Right lobe of liver (tissue), 4 donors: Measurements from ENCODE around the gene CEP72.

Experiments used
- CTCF ChIP-seq, 4 donors: fragments of 200-600 bp in 3 of 4; fragments of 450-650 bp in 1 of 4; IDR thresholded peaks; one replicate each; pipeline versions ENCODE4 v1.5.1 to v1.8.0; 2016 to 2022; ENCODE audit warnings: antibody characterized with exemption in 4 of 4, mild to moderate bottlenecking in 2 of 4
- POLR2A ChIP-seq: fragments of 450-650 bp; IDR thresholded peaks from one replicate; pipeline ENCODE4 v1.6.1; 2017; ENCODE audit warnings: antibody characterized with exemption, mild to moderate bottlenecking
- donor health status: DM: no; HTN: no; CAD: no.
- donor health status: DM: no; HTN: no; CAD: no.
- donor health status: DM: no; HTN: yes; CAD: no.

GRCh38 chr5:594226-594860, 17.8 kb upstream of the CEP72 start:
- TF ChIP-seq CTCF (IDR thresholded peaks at IDR 0.05), result no peak
- TF ChIP-seq POLR2A, result no peak
